GM23338 (cell line): ENCODE results near the gene NXPH4. TPM values are rescaled to one million over a fixed set of nuclear protein-coding genes. Genes with fewer than 3 reads are reported as not detected.

ENCODE experiments used
- ATAC-seq: fragments of 200-7000 bp; cut with Tn5 transposase; 3 replicates; pipeline ENCODE4 v1.9.1; 2020
- DNase-seq: peaks from one replicate; pipeline ENCODE4 v3.0.0-alpha.2; 2015; ENCODE audit warnings: low spot score
- H2AFZ ChIP-seq: fragments of 200-600 bp; sonication (generic); 2 replicates; pipeline ENCODE4 v1.8.0; 2016; ENCODE audit warnings: antibody characterized with exemption, mild to moderate bottlenecking, moderate library complexity
- H3F3A ChIP-seq: fragments of 200-600 bp; sonication (generic); replicated peaks from 2 replicates; pipeline ENCODE4 v1.8.0; 2017; ENCODE audit warnings: antibody characterized with exemption, mixed run types, low read depth
- H3K27ac ChIP-seq: fragments of 200-600 bp; sonication (generic); 2 replicates; pipeline ENCODE4 v1.6.1; 2016; ENCODE audit warnings: low read depth
- H3K27me3 ChIP-seq: fragments of 200-600 bp; sonication (generic); 2 replicates; pipeline ENCODE4 v1.8.0; 2016; ENCODE audit warnings: mild to moderate bottlenecking, mixed run types, moderate library complexity; ENCODE audit not compliant: insufficient read depth
- H3K36me3 ChIP-seq: fragments of 200-600 bp; sonication (generic); 2 replicates; pipeline ENCODE4 v1.8.0; 2016; ENCODE audit warnings: mild to moderate bottlenecking; ENCODE audit not compliant: insufficient read depth
- H3K4me1 ChIP-seq: fragments of 200-600 bp; sonication (generic); 2 replicates; pipeline ENCODE4 v1.8.0; 2016; ENCODE audit warnings: mild to moderate bottlenecking, moderate library complexity; ENCODE audit not compliant: insufficient read depth
- H3K4me2 ChIP-seq: fragments of 200-600 bp; sonication (generic); 2 replicates; pipeline ENCODE4 v1.7.1; 2017; ENCODE audit warnings: mixed run types
- H3K4me3 ChIP-seq: fragments of 200-600 bp; sonication (generic); 2 replicates; pipeline ENCODE4 v1.6.1; 2016; ENCODE audit warnings: mixed run types
- H3K79me2 ChIP-seq: fragments of 200-600 bp; sonication (generic); replicated peaks from 2 replicates; pipeline ENCODE4 v1.8.0; 2017; ENCODE audit warnings: mild to moderate bottlenecking; ENCODE audit not compliant: insufficient read depth
- H3K9me2 ChIP-seq: fragments of 200-600 bp; sonication (generic); 2 replicates; pipeline ENCODE4 v1.8.0; 2017; ENCODE audit not compliant: insufficient read depth
- H4K20me1 ChIP-seq: fragments of 200-600 bp; sonication (generic); replicated peaks from 2 replicates; pipeline ENCODE4 v1.8.0; 2017; ENCODE audit warnings: mild to moderate bottlenecking; ENCODE audit not compliant: insufficient read depth
- H3K27ac Mint-ChIP-seq: 2 replicates; pipeline ENCODE4 v1.8.0; 2020; ENCODE audit warnings: inconsistent platforms, mild to moderate bottlenecking, moderate library complexity, mixed read lengths
- H3K27me3 Mint-ChIP-seq: 3 replicates; pipeline ENCODE4 v1.8.0; 2022; ENCODE audit warnings: low read depth, mild to moderate bottlenecking, moderate library complexity, mixed read lengths, inconsistent platforms; ENCODE audit not compliant: insufficient read depth, poor library complexity
- H3K36me3 Mint-ChIP-seq: 3 replicates; pipeline ENCODE4 v1.8.0; 2021; ENCODE audit warnings: low read depth, mild to moderate bottlenecking, inconsistent platforms, moderate library complexity, mixed read lengths
- H3K4me1 Mint-ChIP-seq: 3 replicates; pipeline ENCODE4 v1.8.0; 2020; ENCODE audit warnings: mild to moderate bottlenecking, inconsistent platforms, mixed read lengths
- H3K4me3 Mint-ChIP-seq: 3 replicates; pipeline ENCODE4 v1.8.0; 2021; ENCODE audit warnings: moderate library complexity, mild to moderate bottlenecking, inconsistent platforms, mixed read lengths
- H3K9me3 Mint-ChIP-seq: 3 replicates; pipeline ENCODE4 v1.8.0; 2020; ENCODE audit warnings: moderate library complexity, mild to moderate bottlenecking, inconsistent platforms, mixed read lengths
- EZH2phosphoT487 ChIP-seq: fragments of 200-600 bp; sonication (generic); IDR thresholded peaks from one replicate; pipeline ENCODE4 v1.8.1; 2018; ENCODE audit warnings: antibody characterized with exemption; ENCODE audit not compliant: unreplicated experiment
- ZNF331 ChIP-seq: fragments of 250-450 bp; sonication (Bioruptor Pico); IDR thresholded peaks from 2 replicates; pipeline ENCODE4 v1.5.0; 2020; ENCODE audit warnings: low read depth, mild to moderate bottlenecking, moderate library complexity
- ZNF462 ChIP-seq: fragments of 250-450 bp; sonication (Bioruptor Pico); IDR thresholded peaks from 2 replicates; pipeline ENCODE4 v1.5.0; 2020; ENCODE audit warnings: mild to moderate bottlenecking, moderate library complexity
- polyA plus RNA-seq: library from polyadenylated mRNA; unstranded; fragments of >200 nt; fragmentation: Nextera tagmentation; extraction: Ambion mirVana; gene quantifications from 2 replicates; pipeline ENCODE4 v1.2.1, GENCODE V29; 2016
- total RNA-seq: library from RNA; depleted of rRNA; stranded (reverse); fragments of >200 nt; shearing (Covaris generic); gene quantifications from 2 replicates; pipeline ENCODE4 v1.2.3, GENCODE V29; 2014

Gene NXPH4
- total and polyA plus RNA-seq, 2 experiments from 2014 or later, result 0.89 to 1.5 TPM

GRCh38 chr12:57181072-57181471 lies 35.5 kb upstream of the NXPH4 start:
- Histone ChIP-seq H3K27me3 (no peaks in the 10 kb centered on the region), H3K36me3 (peaks cover 24% of the 10 kb centered on the region), H4K20me1 (peaks cover 5% of the 10 kb centered on the region; the same call in 1 of the 2 replicates), H3K9me2 (no peaks in the 10 kb centered on the region), H3K27ac (0 out of 2 replicates have a peak overlapping the region, but pooled peaks have one; percentile 9), H3K4me3 (no peak overlapping the region), H3F3A (peaks cover 29% of the 10 kb centered on the region), H3K4me2 (no peak overlapping the region), H2AFZ (no peak overlapping the region), H3K79me2 (no peaks in the 10 kb centered on the region; the same call in 1 of the 2 replicates), H3K4me1 (no peaks in the 10 kb centered on the region)
- peaks cover 5% of the 10 kb centered on the region; the same call in 2 of the 3 replicates for H3K4me1 Mint-ChIP-seq
- peaks cover 90% of the 10 kb centered on the region for H3K36me3 Mint-ChIP-seq
- H3K27me3 Mint-ChIP-seq, result peaks cover 24% of the 10 kb centered on the region
- no peaks in the 10 kb centered on the region for H3K9me3 Mint-ChIP-seq
- H3K4me3 Mint-ChIP-seq, result no peak overlapping the region
- ATAC-seq (no peak), DNase-seq (no peak)
- no peak for TF ChIP-seq ZNF462
- peak overlapping the region; percentile 34 for H3K27ac Mint-ChIP-seq

GRCh38 chr12:57181561-57182155 lies 34.9 kb upstream of the NXPH4 start:
- H3K27ac ChIP-seq, result 0 out of 2 replicates have a peak overlapping the region, but pooled peaks have one; percentile 9
- DNase-seq, result no peak
- Mint-ChIP-seq H3K27ac (peak overlapping the region; percentile 34), H3K9me3 (no peaks in the 10 kb centered on the region), H3K27me3 (peaks cover 29% of the 10 kb centered on the region), H3K4me1 (peaks cover 5% of the 10 kb centered on the region; the same call in 2 of the 3 replicates), H3K36me3 (peaks cover 90% of the 10 kb centered on the region), H3K4me3 (no peak overlapping the region)
- ATAC-seq, result no peak
- H3F3A ChIP-seq, result peaks cover 23% of the 10 kb centered on the region
- H4K20me1 ChIP-seq, result no peaks in the 10 kb centered on the region; the same call in 1 of the 2 replicates
- H3K4me3 ChIP-seq, result no peak overlapping the region
- H3K9me2 ChIP-seq, result no peaks in the 10 kb centered on the region
- H3K27me3 ChIP-seq, result no peaks in the 10 kb centered on the region
- H3K4me1 ChIP-seq, result no peaks in the 10 kb centered on the region
- peaks cover 22% of the 10 kb centered on the region for H3K36me3 ChIP-seq
- H3K4me2 ChIP-seq, result no peak overlapping the region
- H3K79me2 ChIP-seq, result no peaks in the 10 kb centered on the region
- H2AFZ ChIP-seq, result no peak overlapping the region
- no peak for TF ChIP-seq ZNF462
- no peak for TF ChIP-seq ZNF331 (CRISPR knock-in tag)
- no peak for TF ChIP-seq EZH2phosphoT487
